ENCODE data around the gene LRP6. TPM values are rescaled to one million over a fixed set of nuclear protein-coding genes. Genes with fewer than 3 reads are reported as not detected.

LRP6 gene
- polyA plus RNA-seq, 1 donor from 2014 or later: 33.5 TPM

DNA sequence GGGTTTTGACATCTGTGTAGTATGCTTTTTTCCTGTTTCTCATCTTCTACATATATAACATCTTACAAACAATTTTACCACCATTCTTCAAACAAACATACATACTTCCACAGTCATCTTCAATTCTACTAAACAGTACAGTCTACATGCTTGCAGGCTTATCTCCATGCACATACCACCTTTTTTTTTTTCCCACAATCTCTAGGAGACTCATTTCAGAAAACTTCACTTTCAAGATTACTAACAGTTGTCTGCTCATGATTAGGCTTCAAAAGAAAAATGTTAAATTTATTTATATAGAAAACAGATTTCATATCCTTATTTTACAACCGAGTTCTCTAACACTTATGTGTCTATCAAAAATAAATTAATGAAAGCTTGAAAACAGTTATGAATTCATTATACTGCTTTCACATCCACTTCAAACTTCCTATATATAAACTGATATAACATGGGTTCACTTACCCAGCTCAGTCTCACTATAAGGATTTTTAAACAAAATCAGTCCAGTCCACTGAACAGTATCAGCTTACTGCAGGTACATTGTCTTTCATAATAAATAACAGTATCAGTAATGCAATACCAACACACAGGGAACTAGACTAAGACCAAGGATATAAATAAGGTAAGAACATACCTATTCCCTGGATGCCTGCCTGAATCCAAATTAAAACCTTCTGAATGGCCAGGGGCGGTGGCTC is 42.5 kb downstream of the LRP6 start:
- H3F3A ChIP-seq (ENCODE audit: insufficient read depth, low read length, poor library complexity, severe bottlenecking): peaks cover 2% of the 10 kb centered on the region
- H4K20me1 ChIP-seq (ENCODE audit: insufficient read depth): no peaks in the 10 kb centered on the region

DNA sequence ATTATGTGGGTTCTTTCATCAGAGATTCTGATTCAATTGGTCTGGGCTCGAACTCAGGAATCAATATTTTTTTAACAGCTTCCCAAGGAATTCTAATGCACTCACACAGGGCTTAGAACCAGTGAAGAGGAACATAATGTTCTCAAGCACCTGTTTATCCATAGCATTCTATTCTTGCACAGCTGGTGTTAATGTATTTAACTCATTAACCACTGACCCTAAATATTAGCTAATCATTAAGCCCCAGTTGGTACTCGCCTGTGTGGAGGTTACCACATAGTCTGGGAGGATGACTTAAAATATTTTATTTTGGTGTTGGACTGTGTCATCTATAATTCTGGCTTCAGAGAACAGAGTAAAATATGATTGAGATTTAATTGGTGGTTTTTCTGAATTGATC is 45.3 kb downstream of the LRP6 start:
- H3F3A ChIP-seq (ENCODE audit: insufficient read depth, low read length, poor library complexity, severe bottlenecking): peaks cover 2% of the 10 kb centered on the region
- no peak overlapping the region for H3K9ac ChIP-seq (ENCODE audit: low read length)
- TF ChIP-seq POLR2AphosphoS5 (IDR thresholded peaks at IDR 0.05) (no peak), SMC3 (conservative IDR thresholded peaks at IDR 0.05; ENCODE audit: poor library complexity) (no peak), EZH2 (IDR thresholded peaks at IDR 0.05; ENCODE audit: borderline replicate concordance, insufficient read depth, low read length, poor library complexity, severe bottlenecking) (no peak), RAD21 (conservative IDR thresholded peaks at IDR 0.05) (no peak), MXI1 (conservative IDR thresholded peaks at IDR 0.05; ENCODE audit: poor library complexity, severe bottlenecking) (no peak), EP300 (conservative IDR thresholded peaks at IDR 0.05; ENCODE audit: poor library complexity, severe bottlenecking) (no peak), TAF1 (IDR thresholded peaks at IDR 0.05; ENCODE audit: low read depth) (no peak)
- TF ChIP-seq, protein P1, sequence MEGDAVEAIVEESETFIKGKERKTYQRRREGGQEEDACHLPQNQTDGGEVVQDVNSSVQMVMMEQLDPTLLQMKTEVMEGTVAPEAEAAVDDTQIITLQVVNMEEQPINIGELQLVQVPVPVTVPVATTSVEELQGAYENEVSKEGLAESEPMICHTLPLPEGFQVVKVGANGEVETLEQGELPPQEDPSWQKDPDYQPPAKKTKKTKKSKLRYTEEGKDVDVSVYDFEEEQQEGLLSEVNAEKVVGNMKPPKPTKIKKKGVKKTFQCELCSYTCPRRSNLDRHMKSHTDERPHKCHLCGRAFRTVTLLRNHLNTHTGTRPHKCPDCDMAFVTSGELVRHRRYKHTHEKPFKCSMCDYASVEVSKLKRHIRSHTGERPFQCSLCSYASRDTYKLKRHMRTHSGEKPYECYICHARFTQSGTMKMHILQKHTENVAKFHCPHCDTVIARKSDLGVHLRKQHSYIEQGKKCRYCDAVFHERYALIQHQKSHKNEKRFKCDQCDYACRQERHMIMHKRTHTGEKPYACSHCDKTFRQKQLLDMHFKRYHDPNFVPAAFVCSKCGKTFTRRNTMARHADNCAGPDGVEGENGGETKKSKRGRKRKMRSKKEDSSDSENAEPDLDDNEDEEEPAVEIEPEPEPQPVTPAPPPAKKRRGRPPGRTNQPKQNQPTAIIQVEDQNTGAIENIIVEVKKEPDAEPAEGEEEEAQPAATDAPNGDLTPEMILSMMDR (IDR thresholded peaks at IDR 0.05; ENCODE audit: poor library complexity, severe bottlenecking): no peak
- TF ChIP-seq, protein P2, sequence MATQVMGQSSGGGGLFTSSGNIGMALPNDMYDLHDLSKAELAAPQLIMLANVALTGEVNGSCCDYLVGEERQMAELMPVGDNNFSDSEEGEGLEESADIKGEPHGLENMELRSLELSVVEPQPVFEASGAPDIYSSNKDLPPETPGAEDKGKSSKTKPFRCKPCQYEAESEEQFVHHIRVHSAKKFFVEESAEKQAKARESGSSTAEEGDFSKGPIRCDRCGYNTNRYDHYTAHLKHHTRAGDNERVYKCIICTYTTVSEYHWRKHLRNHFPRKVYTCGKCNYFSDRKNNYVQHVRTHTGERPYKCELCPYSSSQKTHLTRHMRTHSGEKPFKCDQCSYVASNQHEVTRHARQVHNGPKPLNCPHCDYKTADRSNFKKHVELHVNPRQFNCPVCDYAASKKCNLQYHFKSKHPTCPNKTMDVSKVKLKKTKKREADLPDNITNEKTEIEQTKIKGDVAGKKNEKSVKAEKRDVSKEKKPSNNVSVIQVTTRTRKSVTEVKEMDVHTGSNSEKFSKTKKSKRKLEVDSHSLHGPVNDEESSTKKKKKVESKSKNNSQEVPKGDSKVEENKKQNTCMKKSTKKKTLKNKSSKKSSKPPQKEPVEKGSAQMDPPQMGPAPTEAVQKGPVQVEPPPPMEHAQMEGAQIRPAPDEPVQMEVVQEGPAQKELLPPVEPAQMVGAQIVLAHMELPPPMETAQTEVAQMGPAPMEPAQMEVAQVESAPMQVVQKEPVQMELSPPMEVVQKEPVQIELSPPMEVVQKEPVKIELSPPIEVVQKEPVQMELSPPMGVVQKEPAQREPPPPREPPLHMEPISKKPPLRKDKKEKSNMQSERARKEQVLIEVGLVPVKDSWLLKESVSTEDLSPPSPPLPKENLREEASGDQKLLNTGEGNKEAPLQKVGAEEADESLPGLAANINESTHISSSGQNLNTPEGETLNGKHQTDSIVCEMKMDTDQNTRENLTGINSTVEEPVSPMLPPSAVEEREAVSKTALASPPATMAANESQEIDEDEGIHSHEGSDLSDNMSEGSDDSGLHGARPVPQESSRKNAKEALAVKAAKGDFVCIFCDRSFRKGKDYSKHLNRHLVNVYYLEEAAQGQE (IDR thresholded peaks at IDR 0.05; ENCODE audit: borderline replicate concordance): no peak
- H3K79me2 ChIP-seq (replicated peaks; ENCODE audit: insufficient read depth, low read length): peaks cover 94% of the 10 kb centered on the region
- H2AFZ ChIP-seq (ENCODE audit: low read depth, low read length): no peak overlapping the region
- no peaks in the 10 kb centered on the region for H3K9me3 ChIP-seq (ENCODE audit: low read length)
- H3K9me2 ChIP-seq (ENCODE audit: insufficient read depth, low read length): no peaks in the 10 kb centered on the region
- H3K36me3 ChIP-seq (ENCODE audit: insufficient read depth, low read length): no peaks in the 10 kb centered on the region
- no peaks in the 10 kb centered on the region for H3K27me3 ChIP-seq (ENCODE audit: insufficient read depth, low read depth, low read length)
- no peak overlapping the region for H3K27ac ChIP-seq (ENCODE audit: low read length)
- H3K4me3 ChIP-seq (ENCODE audit: low read length): no peak overlapping the region
- no peaks in the 10 kb centered on the region for H4K20me1 ChIP-seq (ENCODE audit: insufficient read depth)
- H3K4me2 ChIP-seq (ENCODE audit: low read length): no peak overlapping the region

More for the DNA sequence above, 42.5 kb downstream of the LRP6 start:
- no peak overlapping the region for H3K9ac ChIP-seq (ENCODE audit: low read length)
- TF ChIP-seq MXI1 (conservative IDR thresholded peaks at IDR 0.05; ENCODE audit: poor library complexity, severe bottlenecking) (no peak), TAF1 (IDR thresholded peaks at IDR 0.05; ENCODE audit: low read depth) (no peak), POLR2AphosphoS5 (IDR thresholded peaks at IDR 0.05) (no peak), EP300 (conservative IDR thresholded peaks at IDR 0.05; ENCODE audit: poor library complexity, severe bottlenecking) (no peak), SMC3 (conservative IDR thresholded peaks at IDR 0.05; ENCODE audit: poor library complexity) (no peak), RAD21 (conservative IDR thresholded peaks at IDR 0.05) (no peak), EZH2 (IDR thresholded peaks at IDR 0.05; ENCODE audit: borderline replicate concordance, insufficient read depth, low read length, poor library complexity, severe bottlenecking) (no peak)
- TF ChIP-seq, protein P2 (IDR thresholded peaks at IDR 0.05; ENCODE audit: borderline replicate concordance): no peak
- TF ChIP-seq, protein P1 (IDR thresholded peaks at IDR 0.05; ENCODE audit: poor library complexity, severe bottlenecking): no peak
- H3K79me2 ChIP-seq (replicated peaks; ENCODE audit: insufficient read depth, low read length): peaks cover 89% of the 10 kb centered on the region
- no peak overlapping the region for H2AFZ ChIP-seq (ENCODE audit: low read depth, low read length)
- no peak overlapping the region for H3K27ac ChIP-seq (ENCODE audit: low read length)
- no peaks in the 10 kb centered on the region for H3K27me3 ChIP-seq (ENCODE audit: insufficient read depth, low read depth, low read length)
- no peak overlapping the region for H3K4me2 ChIP-seq (ENCODE audit: low read length)
- H3K9me2 ChIP-seq (ENCODE audit: insufficient read depth, low read length): no peaks in the 10 kb centered on the region
- H3K4me3 ChIP-seq (ENCODE audit: low read length): no peak overlapping the region
- H3K9me3 ChIP-seq (ENCODE audit: low read length): no peaks in the 10 kb centered on the region
- no peaks in the 10 kb centered on the region for H3K36me3 ChIP-seq (ENCODE audit: insufficient read depth, low read length)
